Measurements from ENCODE around the gene SHROOM3. TPM values are rescaled to one million over a fixed set of nuclear protein-coding genes. Genes with fewer than 3 reads are reported as not detected.

SHROOM3 gene
- total RNA-seq, 2 donors from 2014 or later = not detected

- no peak for DNase-seq (ENCODE audit: low spot score)
- no peaks in the 10 kb centered on the region for H3K4me1 Mint-ChIP-seq (ENCODE audit: low read depth in 2 of 2)
- H3K4me3 Mint-ChIP-seq = no peak overlapping the region
Observed at GRCh38 chr4:76640353-76640910, 205.4 kb downstream of the SHROOM3 start.

GRCh38 chr4:76641351-76641750 is 206.3 kb downstream of the SHROOM3 start:
- ATAC-seq (no peak), DNase-seq (ENCODE audit: low spot score) (no peak)
- Mint-ChIP-seq H3K27me3 (peaks cover 9 to 26% of the 10 kb centered on the region in 2 donors), H3K36me3 (no peaks in the 10 kb centered on the region), H3K4me1 (ENCODE audit: low read depth in 2 of 2) (no peaks in the 10 kb centered on the region), H3K9me3 (no peaks in the 10 kb centered on the region), H3K4me3 (no peak overlapping the region), H3K27ac (no peak overlapping the region)

More at GRCh38 chr4:76640353-76640910, 205.4 kb downstream of the SHROOM3 start:
- Mint-ChIP-seq H3K9me3 (no peaks in the 10 kb centered on the region), H3K27ac (no peak overlapping the region), H3K36me3 (no peaks in the 10 kb centered on the region), H3K27me3 (peaks cover 9 to 23% of the 10 kb centered on the region in 2 donors)
- no peak for ATAC-seq

DNA sequence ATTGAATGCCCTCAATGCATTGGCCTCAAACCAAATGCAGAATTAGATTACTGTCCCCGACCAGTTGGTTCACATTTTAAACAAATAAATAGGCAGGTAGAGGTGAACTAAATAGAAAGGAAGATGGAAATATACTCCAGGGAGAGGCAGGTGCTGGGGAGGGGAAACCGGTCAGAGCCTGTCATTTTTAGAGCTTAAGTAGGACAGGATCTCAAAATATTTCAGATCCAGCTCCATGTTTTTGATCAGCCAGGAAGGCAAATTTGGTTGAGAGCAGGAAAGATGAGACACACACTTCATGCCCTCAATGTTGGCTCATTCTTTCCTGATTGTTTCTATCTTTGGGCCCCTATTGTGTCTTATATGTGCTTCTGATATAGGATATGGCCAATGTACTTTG is 206.7 kb downstream of the SHROOM3 start:
- Mint-ChIP-seq H3K4me3 (no peak overlapping the region), H3K9me3 (no peaks in the 10 kb centered on the region), H3K36me3 (no peaks in the 10 kb centered on the region), H3K27ac (no peak overlapping the region), H3K27me3 (peaks cover 9 to 30% of the 10 kb centered on the region in 2 donors), H3K4me1 (ENCODE audit: low read depth in 2 of 2) (no peaks in the 10 kb centered on the region)
- DNase-seq (ENCODE audit: low spot score) (no peak), ATAC-seq (no peak)

DNA sequence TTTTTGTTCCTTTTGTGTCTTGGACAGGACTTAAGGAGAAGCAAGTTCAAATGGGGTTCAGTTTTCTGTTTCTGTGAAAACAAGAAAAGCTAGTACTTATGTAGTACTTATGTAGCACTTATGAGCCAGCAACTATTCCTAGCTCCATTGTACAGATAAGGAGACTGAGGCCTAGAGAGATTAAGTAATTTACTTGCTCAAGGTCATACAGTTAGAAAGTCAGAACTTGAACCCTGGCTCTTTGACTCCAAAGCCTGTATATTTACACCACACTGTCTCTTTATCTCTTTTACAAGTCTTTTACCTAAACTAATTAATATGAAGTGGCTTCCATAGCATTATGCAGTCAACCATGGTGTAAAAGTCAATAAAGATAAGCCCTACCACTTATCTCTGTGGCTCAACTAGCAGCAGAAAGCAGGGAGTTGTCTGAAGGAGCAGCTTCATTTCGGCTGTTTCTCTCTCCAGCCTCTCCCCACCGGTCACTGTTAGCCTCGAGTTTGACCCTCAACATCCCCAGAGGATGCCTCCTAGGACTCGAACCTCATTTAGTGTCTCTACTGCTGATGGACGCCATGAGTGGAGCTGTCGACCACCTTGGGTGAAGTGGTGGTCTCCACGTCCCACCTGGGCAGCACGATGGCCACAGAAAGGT is 209.9 kb downstream of the SHROOM3 start:
- Mint-ChIP-seq H3K27ac (no peak overlapping the region), H3K9me3 (no peaks in the 10 kb centered on the region), H3K27me3 (peaks cover 10 to 24% of the 10 kb centered on the region in 2 donors), H3K36me3 (no peaks in the 10 kb centered on the region), H3K4me1 (ENCODE audit: low read depth in 2 of 2) (no peaks in the 10 kb centered on the region), H3K4me3 (no peak overlapping the region)
- ATAC-seq (no peak), DNase-seq (ENCODE audit: low spot score) (no peak)

- Mint-ChIP-seq H3K27me3 (peaks cover 4 to 8% of the 10 kb centered on the region in 2 donors), H3K27ac (no peak overlapping the region), H3K4me1 (ENCODE audit: low read depth in 2 of 2) (no peaks in the 10 kb centered on the region), H3K9me3 (peaks cover 3% of the 10 kb centered on the region), H3K36me3 (no peaks in the 10 kb centered on the region), H3K4me3 (no peak overlapping the region)
- DNase-seq (ENCODE audit: low spot score) (no peak), ATAC-seq (no peak)
Observed at GRCh38 chr4:76649086-76649485, 214.1 kb downstream of the SHROOM3 start.

DNA sequence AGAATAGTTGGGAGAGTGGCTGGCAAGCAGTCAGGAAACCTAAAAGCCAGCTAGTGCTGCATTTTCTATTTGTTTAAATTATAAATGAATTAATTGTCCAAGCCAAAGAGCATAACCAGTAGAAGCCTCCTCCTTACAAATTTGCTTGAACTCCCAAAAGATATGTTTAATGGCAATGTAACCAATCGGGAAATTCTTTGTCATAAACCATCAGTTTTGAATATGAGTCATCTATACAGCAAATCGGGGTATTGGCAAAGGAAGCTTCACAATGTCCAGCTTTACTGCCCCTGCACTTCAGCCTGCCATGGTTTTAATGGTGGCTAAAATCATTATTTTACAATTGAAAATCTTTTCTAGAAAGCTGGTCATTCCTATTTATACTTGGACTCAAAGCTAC is 216.6 kb downstream of the SHROOM3 start:
- H3K27ac Mint-ChIP-seq = no peak overlapping the region
- DNase-seq (ENCODE audit: low spot score) (no peak), ATAC-seq (no peak)
- no peaks in the 10 kb centered on the region for H3K4me1 Mint-ChIP-seq (ENCODE audit: low read depth in 2 of 2)
- H3K9me3 Mint-ChIP-seq = peaks cover 3% of the 10 kb centered on the region
- no peaks in the 10 kb centered on the region for H3K36me3 Mint-ChIP-seq
- H3K4me3 Mint-ChIP-seq = no peak overlapping the region
- peaks cover 6 to 9% of the 10 kb centered on the region in 2 donors for H3K27me3 Mint-ChIP-seq

GRCh38 chr4:76652389-76652788 is 217.4 kb downstream of the SHROOM3 start:
- H3K27me3 Mint-ChIP-seq = peaks cover 2 to 6% of the 10 kb centered on the region in 2 donors
- H3K4me1 Mint-ChIP-seq (ENCODE audit: low read depth in 2 of 2) = no peaks in the 10 kb centered on the region
- no peak for ATAC-seq
- DNase-seq (ENCODE audit: low spot score) = no peak
- no peak overlapping the region for H3K27ac Mint-ChIP-seq
- H3K9me3 Mint-ChIP-seq = peaks cover 3% of the 10 kb centered on the region
- no peak overlapping the region for H3K4me3 Mint-ChIP-seq
- H3K36me3 Mint-ChIP-seq = no peaks in the 10 kb centered on the region

- Mint-ChIP-seq H3K27me3 (peaks cover 6% of the 10 kb centered on the region in 2 donors), H3K4me1 (ENCODE audit: low read depth in 2 of 2) (no peaks in the 10 kb centered on the region), H3K4me3 (no peak overlapping the region), H3K36me3 (no peaks in the 10 kb centered on the region), H3K27ac (no peak overlapping the region), H3K9me3 (peaks cover 3% of the 10 kb centered on the region)
- no peak for ATAC-seq
- no peak for DNase-seq (ENCODE audit: low spot score)
Observed at GRCh38 chr4:76654084-76654483, 219.1 kb downstream of the SHROOM3 start.

DNA sequence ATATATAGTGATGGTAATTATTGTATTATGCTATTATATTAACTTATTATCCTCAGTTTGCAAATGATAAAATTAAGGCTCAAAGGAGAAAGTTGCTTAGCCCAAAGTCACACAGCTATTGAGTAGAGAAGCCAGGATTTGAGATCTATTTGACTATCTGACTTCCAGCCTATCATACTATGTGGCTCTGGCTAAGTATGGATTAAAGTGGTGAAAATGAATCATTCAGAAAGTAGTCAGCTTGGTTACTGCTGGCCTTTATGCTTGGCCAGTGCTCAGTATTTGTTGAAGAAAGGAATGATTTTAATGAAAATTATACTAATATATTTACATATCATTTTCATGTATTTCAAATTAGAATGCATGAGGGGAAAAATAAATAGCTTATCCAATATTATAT is 219.8 kb downstream of the SHROOM3 start:
- Mint-ChIP-seq H3K4me3 (no peak overlapping the region), H3K27ac (no peak overlapping the region), H3K4me1 (ENCODE audit: low read depth in 2 of 2) (no peaks in the 10 kb centered on the region), H3K27me3 (peaks cover 6 to 8% of the 10 kb centered on the region in 2 donors), H3K9me3 (peaks cover 3% of the 10 kb centered on the region), H3K36me3 (no peaks in the 10 kb centered on the region)
- DNase-seq (ENCODE audit: low spot score) = no peak
- no peak for ATAC-seq

GRCh38 chr4:76655566-76656479 is 220.8 kb downstream of the SHROOM3 start:
- Mint-ChIP-seq H3K4me3 (no peak overlapping the region), H3K4me1 (ENCODE audit: low read depth in 2 of 2) (no peaks in the 10 kb centered on the region), H3K27ac (no peak overlapping the region), H3K9me3 (peaks cover 1% of the 10 kb centered on the region), H3K36me3 (no peaks in the 10 kb centered on the region), H3K27me3 (peaks cover 6 to 11% of the 10 kb centered on the region in 2 donors)
- no peak for ATAC-seq
- no peak for DNase-seq (ENCODE audit: low spot score)

DNA sequence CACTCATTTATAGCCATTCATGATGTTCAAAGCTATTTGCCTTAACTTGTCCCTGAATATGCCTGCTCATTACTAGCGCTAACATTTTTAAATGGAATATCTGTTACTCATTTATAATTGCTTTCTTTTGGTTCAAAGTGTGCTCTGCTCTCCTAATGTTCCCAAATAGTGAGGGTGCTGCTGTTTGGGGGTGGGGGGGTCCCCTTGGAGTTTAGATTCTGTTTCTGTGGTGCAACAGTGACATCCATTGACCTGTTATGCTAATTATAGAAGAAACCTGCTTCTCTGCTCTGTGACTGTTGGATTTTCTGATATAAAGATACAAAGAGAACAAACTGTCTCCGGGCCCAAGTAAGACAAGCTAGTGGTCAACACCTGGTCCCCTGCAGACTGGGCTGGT is 222.4 kb downstream of the SHROOM3 start:
- Mint-ChIP-seq H3K9me3 (no peaks in the 10 kb centered on the region), H3K36me3 (no peaks in the 10 kb centered on the region), H3K27ac (no peak overlapping the region), H3K4me3 (no peak overlapping the region), H3K27me3 (peaks cover 6 to 11% of the 10 kb centered on the region in 2 donors), H3K4me1 (ENCODE audit: low read depth in 2 of 2) (no peaks in the 10 kb centered on the region)
- no peak for ATAC-seq
- no peak for DNase-seq (ENCODE audit: low spot score)

DNA sequence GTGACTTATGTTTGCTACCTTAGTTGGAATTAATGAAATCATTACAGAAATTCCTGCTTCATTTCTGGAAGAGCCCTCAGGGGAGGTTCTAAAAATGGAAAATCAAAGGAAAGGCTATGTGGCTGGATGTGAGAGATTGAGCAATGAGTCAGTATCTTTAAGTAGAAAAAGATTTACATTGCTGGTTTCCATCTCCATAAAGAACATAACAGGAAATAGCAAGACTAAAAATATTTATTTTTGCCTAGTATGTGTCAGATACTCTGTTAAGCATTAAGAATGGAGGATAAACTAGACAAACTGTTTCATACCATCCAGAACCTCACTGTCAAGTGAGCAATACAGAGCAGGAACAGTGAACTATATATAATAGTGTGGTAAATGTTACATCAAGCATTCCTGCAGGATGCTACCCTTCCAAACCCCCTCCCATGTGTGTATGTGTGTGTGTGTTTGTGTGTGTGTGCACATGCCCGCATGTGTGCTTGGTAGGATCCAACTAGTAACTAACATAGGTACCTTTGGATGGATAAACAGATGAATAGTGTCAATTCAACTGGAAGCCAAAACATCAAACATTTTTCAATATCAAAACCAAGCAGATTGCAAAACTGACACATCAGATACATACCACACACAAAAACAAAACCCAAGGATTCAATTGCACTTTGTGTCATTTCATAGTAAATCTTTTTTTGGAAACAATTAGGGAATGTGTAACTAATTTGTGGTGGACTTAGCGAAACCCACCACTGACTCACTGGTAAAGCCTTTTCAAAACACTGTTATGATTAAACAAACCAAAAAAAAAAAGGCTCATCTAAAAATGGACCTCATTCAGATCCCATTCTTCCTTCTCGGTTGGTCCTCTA is 223.4 kb downstream of the SHROOM3 start:
- Mint-ChIP-seq H3K4me3 (no peak overlapping the region), H3K9me3 (no peaks in the 10 kb centered on the region), H3K27me3 (peaks cover 6 to 11% of the 10 kb centered on the region in 2 donors), H3K36me3 (no peaks in the 10 kb centered on the region), H3K4me1 (ENCODE audit: low read depth in 2 of 2) (no peaks in the 10 kb centered on the region), H3K27ac (no peak overlapping the region)
- DNase-seq (ENCODE audit: low spot score) (no peak), ATAC-seq (no peak)

DNA sequence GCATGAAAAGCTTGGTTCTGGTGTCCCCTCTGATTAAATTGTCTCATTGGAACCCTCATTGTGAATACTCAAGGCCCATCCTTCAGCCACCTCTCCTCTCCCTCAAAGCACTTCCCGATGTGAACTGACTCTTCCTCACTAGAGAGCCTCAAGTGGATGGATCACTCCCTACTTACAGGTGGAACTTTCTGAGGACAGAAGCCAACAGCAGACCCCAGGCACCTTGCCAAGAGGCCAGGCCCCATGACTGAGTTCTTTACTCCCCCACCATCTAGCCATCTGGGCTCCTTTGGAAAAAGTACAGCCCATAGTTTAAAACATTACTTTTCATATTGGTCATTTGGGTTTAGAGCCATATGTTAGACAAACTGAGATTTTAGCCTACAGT is 224.1 kb downstream of the SHROOM3 start:
- no peak for DNase-seq (ENCODE audit: low spot score)
- Mint-ChIP-seq H3K27ac (no peak overlapping the region), H3K4me1 (ENCODE audit: low read depth in 2 of 2) (no peaks in the 10 kb centered on the region), H3K27me3 (peaks cover 6 to 11% of the 10 kb centered on the region in 2 donors), H3K9me3 (no peaks in the 10 kb centered on the region), H3K36me3 (no peaks in the 10 kb centered on the region), H3K4me3 (no peak overlapping the region)
- ATAC-seq = no peak
